ENCODE results near the gene SCFD2. TPM values are rescaled to one million over a fixed set of nuclear protein-coding genes. Genes with fewer than 3 reads are reported as not detected.
"Not testable (repeated sequence)": the region's sequence is repeated elsewhere in the genome, so short reads cannot be mapped to it uniquely, and the experiment has no call there.

The SCFD2 gene
- total RNA-seq, 1 donor from 2014 or later = 22.8 TPM

DNA sequence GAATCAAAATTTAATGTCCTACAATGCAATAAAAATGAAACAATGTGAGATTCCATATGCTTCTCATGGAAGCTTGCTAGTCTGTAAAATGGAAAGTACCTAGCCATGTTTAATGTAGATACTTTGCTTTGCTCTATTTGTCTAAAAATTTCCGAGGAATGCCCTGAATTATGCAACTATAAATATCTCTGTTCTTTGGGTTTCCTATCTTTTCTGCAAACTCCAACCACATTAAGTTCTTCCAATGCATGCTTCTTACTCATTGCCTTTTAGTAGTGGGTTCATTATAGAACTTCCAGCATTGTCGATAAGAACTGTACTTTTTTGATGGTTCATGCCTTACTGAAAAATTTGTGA is 325.4 kb downstream of the SCFD2 start:
- TF ChIP-seq, protein P1, sequence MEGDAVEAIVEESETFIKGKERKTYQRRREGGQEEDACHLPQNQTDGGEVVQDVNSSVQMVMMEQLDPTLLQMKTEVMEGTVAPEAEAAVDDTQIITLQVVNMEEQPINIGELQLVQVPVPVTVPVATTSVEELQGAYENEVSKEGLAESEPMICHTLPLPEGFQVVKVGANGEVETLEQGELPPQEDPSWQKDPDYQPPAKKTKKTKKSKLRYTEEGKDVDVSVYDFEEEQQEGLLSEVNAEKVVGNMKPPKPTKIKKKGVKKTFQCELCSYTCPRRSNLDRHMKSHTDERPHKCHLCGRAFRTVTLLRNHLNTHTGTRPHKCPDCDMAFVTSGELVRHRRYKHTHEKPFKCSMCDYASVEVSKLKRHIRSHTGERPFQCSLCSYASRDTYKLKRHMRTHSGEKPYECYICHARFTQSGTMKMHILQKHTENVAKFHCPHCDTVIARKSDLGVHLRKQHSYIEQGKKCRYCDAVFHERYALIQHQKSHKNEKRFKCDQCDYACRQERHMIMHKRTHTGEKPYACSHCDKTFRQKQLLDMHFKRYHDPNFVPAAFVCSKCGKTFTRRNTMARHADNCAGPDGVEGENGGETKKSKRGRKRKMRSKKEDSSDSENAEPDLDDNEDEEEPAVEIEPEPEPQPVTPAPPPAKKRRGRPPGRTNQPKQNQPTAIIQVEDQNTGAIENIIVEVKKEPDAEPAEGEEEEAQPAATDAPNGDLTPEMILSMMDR (IDR thresholded peaks at IDR 0.05) = no peak
- Histone ChIP-seq H3K27me3 (no peaks in the 10 kb centered on the region), H3K9me3 (no peaks in the 10 kb centered on the region), H3K27ac (no peak overlapping the region), H3K36me3 (no peaks in the 10 kb centered on the region), H3K4me1 (no peaks in the 10 kb centered on the region), H3K4me3 (no peak overlapping the region)
- DNase-seq (ENCODE audit: low spot score in 2 of 2) = no peak
- intact Hi-C loops (cut with DNase I) = no loop called here

DNA sequence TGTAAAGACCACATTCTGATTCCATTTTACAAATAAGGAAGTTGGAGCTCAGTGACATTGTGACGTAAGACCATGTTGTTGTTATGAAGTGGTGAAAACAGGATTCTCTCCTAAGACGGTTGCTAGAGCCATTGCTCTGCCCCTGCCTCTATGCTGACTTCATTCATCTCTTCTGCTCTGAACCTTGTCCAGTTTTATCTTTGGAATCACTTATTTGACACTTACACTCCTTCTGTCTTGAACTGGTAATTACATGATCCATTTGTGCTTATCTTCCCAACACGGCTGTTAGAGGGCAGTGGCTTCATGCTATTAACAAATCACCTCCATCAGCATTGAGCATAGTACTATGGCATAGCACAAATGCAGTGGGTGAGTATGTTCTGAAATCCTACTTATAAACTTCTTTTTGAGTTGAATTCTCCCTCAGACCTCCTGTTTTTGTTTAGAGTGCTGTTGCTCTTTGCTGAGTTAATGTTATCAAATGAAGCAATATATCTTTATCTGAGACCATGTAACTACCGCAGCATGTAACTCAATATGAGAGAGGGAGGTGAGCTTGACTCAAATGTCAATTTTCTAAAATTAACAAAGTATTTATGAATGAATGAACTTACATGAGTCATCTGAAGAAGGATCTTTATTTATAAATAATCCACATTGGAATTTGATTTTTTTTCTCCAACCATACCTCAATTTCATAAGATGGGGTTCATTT is 326.0 kb downstream of the SCFD2 start:
- Histone ChIP-seq H3K4me1 (no peaks in the 10 kb centered on the region), H3K4me3 (no peak overlapping the region), H3K27me3 (no peaks in the 10 kb centered on the region), H3K9me3 (no peaks in the 10 kb centered on the region), H3K36me3 (no peaks in the 10 kb centered on the region), H3K27ac (no peak overlapping the region)
- no peak for DNase-seq (ENCODE audit: low spot score in 2 of 2)
- intact Hi-C loops (cut with DNase I) = no loop called here
- TF ChIP-seq, protein P1 (IDR thresholded peaks at IDR 0.05) = no peak

DNA sequence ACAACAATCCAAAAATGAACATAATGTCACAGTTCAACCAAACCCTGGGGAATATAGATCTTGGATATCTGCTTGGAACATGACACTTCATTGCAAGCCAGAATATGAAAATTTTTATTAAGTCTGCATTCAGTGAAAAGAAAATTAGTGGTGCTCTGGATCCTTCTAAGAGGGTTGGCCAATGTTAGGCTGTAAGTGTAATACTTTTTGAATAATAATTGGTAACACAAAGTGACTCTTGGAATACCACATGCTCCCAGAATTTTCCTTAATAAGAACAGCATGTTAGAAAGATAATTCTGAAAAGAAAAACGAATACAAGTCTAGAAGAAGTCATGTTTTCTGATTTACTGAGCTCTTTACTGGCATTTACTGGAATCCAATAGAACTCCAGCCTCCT is 328.0 kb downstream of the SCFD2 start:
- TF ChIP-seq, protein P1 (IDR thresholded peaks at IDR 0.05) = no peak
- peaks cover 0 to 2% of the 10 kb centered on the region in 2 donors for H3K9me3 ChIP-seq
- intact Hi-C loops (cut with DNase I) = no loop called here
- H3K4me1 ChIP-seq = no peaks in the 10 kb centered on the region
- H3K4me3 ChIP-seq = no peak overlapping the region
- no peak overlapping the region for H3K27ac ChIP-seq
- no peaks in the 10 kb centered on the region for H3K36me3 ChIP-seq
- no peaks in the 10 kb centered on the region for H3K27me3 ChIP-seq
- no peak for DNase-seq (ENCODE audit: low spot score in 2 of 2)

DNA sequence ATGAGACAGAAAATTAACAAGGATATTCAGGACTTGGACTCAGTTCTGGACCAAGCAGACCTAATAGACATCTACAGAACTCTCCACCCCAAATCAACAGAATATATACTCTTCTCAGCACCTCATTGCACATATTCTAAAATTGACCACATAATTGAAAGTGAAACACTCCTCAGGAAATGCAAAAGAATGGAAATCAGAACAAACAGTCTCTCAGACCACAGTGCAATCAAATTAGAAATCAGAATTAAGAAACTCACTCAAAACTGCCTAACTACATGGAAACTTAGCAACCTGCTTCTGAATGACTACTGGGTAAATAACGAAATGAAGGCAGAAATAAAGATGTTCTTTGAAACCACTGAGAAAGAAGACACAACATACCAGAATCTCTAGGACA is 333.0 kb downstream of the SCFD2 start:
- H3K36me3 ChIP-seq; H3K4me1 ChIP-seq; H3K27ac ChIP-seq; H3K27me3 ChIP-seq; H3K4me3 ChIP-seq; DNase-seq (ENCODE audit: low spot score in 2 of 2); intact Hi-C loops (cut with DNase I); H3K9me3 ChIP-seq: not testable (repeated sequence)

DNA sequence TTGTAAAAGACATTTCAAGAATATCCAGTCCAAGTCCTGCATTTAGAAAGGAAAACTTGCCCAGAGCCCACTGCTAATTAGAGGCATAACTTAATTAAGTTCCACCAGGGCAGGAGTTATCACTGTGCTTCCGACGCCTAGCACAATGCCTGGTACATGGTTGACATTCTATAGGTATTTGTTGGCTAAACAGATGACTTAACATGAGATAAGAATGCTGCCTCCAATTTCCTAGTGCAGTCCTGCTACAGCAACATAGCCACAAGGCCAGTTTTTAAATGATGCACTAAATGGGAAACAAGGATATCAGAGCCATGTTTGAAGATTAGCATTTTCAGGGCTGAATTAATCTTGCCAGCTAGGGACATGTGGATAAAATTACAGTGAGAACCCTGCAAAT is 339.6 kb downstream of the SCFD2 start:
- H3K4me1 ChIP-seq = peaks cover 10 to 16% of the 10 kb centered on the region in 2 donors
- TF ChIP-seq, protein P1 (IDR thresholded peaks at IDR 0.05) = no peak
- H3K27ac ChIP-seq = no peak overlapping the region
- no peaks in the 10 kb centered on the region for H3K27me3 ChIP-seq
- DNase-seq (ENCODE audit: low spot score in 2 of 2) = no peak
- no peaks in the 10 kb centered on the region for H3K36me3 ChIP-seq
- H3K4me3 ChIP-seq = no peak overlapping the region
- intact Hi-C loops (cut with DNase I) = no loop called here
- no peaks in the 10 kb centered on the region for H3K9me3 ChIP-seq

DNA sequence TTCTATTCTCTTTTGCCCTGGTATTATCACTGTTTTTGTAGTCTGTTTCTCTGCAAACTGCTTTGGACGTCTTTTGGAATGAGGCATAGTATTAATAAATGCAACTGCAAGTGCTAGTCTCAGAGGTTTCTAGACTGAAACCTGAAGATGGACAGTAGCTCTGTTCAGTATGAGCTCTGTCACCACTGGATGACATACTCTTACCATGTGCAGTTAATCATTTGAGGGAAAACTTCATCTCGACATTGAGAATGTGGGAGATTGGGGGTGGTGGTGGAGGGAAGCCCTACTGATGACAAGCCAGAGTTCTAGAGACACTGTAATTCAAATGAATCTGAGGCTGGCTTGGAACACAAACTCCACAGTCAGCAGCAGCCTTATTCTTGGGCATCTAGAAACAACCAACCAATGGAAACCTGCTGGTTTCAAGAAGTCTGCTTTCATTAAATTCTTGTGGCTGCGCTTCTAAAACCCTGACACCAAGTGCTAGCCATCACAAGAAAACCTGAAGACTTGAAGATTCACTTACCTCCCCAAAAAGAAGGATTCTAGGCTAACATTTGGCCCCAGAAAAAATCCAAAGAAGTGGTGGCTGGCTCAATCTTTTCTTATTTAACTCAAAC is 342.1 kb downstream of the SCFD2 start:
- Histone ChIP-seq H3K27me3 (no peaks in the 10 kb centered on the region), H3K4me3 (no peak overlapping the region), H3K36me3 (no peaks in the 10 kb centered on the region), H3K4me1 (peaks cover 10 to 34% of the 10 kb centered on the region in 2 donors), H3K9me3 (no peaks in the 10 kb centered on the region), H3K27ac (no peak overlapping the region)
- intact Hi-C loops (cut with DNase I) = loop anchor here (5.0 kb wide), 1 partner anchor 164 kb away; no protein-coding TSS in a partner anchor
- DNase-seq (ENCODE audit: low spot score in 2 of 2) = no peak
- TF ChIP-seq, protein P1 (IDR thresholded peaks at IDR 0.05) = no peak
